Smooth muscle cell (in vitro differentiated cells): ENCODE data around the gene FKBP4. TPM values are rescaled to one million over a fixed set of nuclear protein-coding genes. Genes with fewer than 3 reads are reported as not detected.

ENCODE experiments used
- DNase-seq: peaks from one replicate; lab custom pipeline; 2025; ENCODE audit not compliant: unreplicated experiment; lab: John Stamatoyannopoulos, UW
- H2AFZ ChIP-seq: fragments of 200-600 bp; sonication (generic); 2 replicates; pipeline ENCODE4 v1.6.0; 2016; ENCODE audit warnings: antibody characterized with exemption, low read depth, mild to moderate bottlenecking
- H3F3A ChIP-seq: fragments of 200-600 bp; sonication (generic); 2 replicates; pipeline ENCODE4 v1.6.0; 2017; ENCODE audit warnings: antibody characterized with exemption, low read depth
- H3K27ac ChIP-seq: fragments of 200-600 bp; sonication (generic); 2 replicates; pipeline ENCODE4 v1.5.1; 2016; ENCODE audit warnings: low read depth, mild to moderate bottlenecking
- H3K27me3 ChIP-seq: fragments of 200-600 bp; sonication (generic); 2 replicates; pipeline ENCODE4 v1.6.1; 2016; ENCODE audit warnings: low read depth, mild to moderate bottlenecking
- H3K36me3 ChIP-seq: fragments of 200-600 bp; sonication (generic); 2 replicates; pipeline ENCODE4 v1.5.1; 2016; ENCODE audit warnings: low read depth
- H3K4me1 ChIP-seq: fragments of 200-600 bp; sonication (generic); 2 replicates; pipeline ENCODE4 v1.5.1; 2016; ENCODE audit warnings: low read depth
- H3K4me2 ChIP-seq: fragments of 200-600 bp; sonication (generic); 2 replicates; pipeline ENCODE4 v1.6.0; 2016; ENCODE audit warnings: mild to moderate bottlenecking
- H3K4me3 ChIP-seq: fragments of 200-600 bp; sonication (generic); 2 replicates; pipeline ENCODE4 v1.5.1; 2016; ENCODE audit warnings: mild to moderate bottlenecking
- H3K79me2 ChIP-seq: fragments of 200-600 bp; sonication (generic); 2 replicates; pipeline ENCODE4 v1.6.0; 2016; ENCODE audit warnings: low read depth, mild to moderate bottlenecking
- H3K9ac ChIP-seq: fragments of 200-600 bp; sonication (generic); 2 replicates; pipeline ENCODE4 v1.6.0; 2016; ENCODE audit warnings: low read depth
- H3K9me3 ChIP-seq: fragments of 200-600 bp; sonication (generic); replicated peaks from 2 replicates; pipeline ENCODE4 v1.5.1; 2016; ENCODE audit warnings: low read depth
- H4K20me1 ChIP-seq: fragments of 200-600 bp; sonication (generic); 2 replicates; pipeline ENCODE4 v1.6.0; 2016; ENCODE audit warnings: low read depth
- WGBS: methylation state at CpG from one replicate; pipeline ENCODE4 v1.1.7; 2016; ENCODE audit warnings: low lambda C conversion rate; 5-methylcytosine and 5-hydroxymethylcytosine counted together
- polyA plus RNA-seq: library from polyadenylated mRNA; unstranded; fragments of >200 nt; fragmentation: Nextera tagmentation; extraction: Ambion mirVana; gene quantifications from 2 replicates; pipeline ENCODE4 v1.2.1, GENCODE V29; 2016
- total RNA-seq: library from RNA; depleted of rRNA; stranded (reverse); fragments of >200 nt; gene quantifications from 2 replicates; pipeline ENCODE4 v1.2.3, GENCODE V29; 2014
- TF ChIP-seq, protein P1 (sequence below): fragments of 200-600 bp; sonication (generic); IDR thresholded peaks from 2 replicates; pipeline ENCODE4 v1.5.1; 2017; ENCODE audit warnings: borderline replicate concordance, mild to moderate bottlenecking, antibody characterized with exemption; ENCODE audit not compliant: insufficient read depth, poor library complexity, severe bottlenecking

The FKBP4 gene
- total and polyA plus RNA-seq, 2 experiments from 2014 or later, result 19.0 to 32.6 TPM

DNA sequence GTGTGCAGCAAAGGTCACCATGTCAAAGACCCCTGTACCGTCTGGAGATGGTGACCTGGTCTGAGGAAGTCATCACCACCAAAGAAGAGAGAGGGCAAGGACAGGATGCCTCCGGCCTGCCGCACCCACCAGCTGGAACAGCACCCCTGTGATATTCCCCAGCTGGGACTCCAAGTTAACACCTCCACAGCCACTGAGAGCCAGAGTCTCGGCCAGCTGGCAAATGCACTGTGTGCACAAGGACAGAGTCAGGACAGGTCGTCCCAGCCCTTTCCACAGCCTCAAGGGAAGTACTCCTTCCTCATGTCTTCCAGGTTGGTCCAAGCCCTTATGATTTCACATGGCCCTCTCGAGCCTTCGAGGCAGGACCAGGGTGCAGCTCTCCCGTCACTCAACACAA lies 19.3 kb upstream of the FKBP4 start:
- Histone ChIP-seq H3F3A (no peaks in the 10 kb centered on the region), H3K79me2 (no peaks in the 10 kb centered on the region), H3K27ac (no peak overlapping the region), H3K4me2 (no peak overlapping the region), H3K4me1 (peaks cover 4% of the 10 kb centered on the region), H3K27me3 (peaks cover 13% of the 10 kb centered on the region), H3K9ac (no peak overlapping the region), H4K20me1 (no peaks in the 10 kb centered on the region), H3K9me3 (no peaks in the 10 kb centered on the region), H3K36me3 (no peaks in the 10 kb centered on the region), H3K4me3 (no peak overlapping the region), H2AFZ (no peak overlapping the region)
- WGBS, result 92% methylated on average over 8 of the region's 8 CpGs
- TF ChIP-seq, protein P1, sequence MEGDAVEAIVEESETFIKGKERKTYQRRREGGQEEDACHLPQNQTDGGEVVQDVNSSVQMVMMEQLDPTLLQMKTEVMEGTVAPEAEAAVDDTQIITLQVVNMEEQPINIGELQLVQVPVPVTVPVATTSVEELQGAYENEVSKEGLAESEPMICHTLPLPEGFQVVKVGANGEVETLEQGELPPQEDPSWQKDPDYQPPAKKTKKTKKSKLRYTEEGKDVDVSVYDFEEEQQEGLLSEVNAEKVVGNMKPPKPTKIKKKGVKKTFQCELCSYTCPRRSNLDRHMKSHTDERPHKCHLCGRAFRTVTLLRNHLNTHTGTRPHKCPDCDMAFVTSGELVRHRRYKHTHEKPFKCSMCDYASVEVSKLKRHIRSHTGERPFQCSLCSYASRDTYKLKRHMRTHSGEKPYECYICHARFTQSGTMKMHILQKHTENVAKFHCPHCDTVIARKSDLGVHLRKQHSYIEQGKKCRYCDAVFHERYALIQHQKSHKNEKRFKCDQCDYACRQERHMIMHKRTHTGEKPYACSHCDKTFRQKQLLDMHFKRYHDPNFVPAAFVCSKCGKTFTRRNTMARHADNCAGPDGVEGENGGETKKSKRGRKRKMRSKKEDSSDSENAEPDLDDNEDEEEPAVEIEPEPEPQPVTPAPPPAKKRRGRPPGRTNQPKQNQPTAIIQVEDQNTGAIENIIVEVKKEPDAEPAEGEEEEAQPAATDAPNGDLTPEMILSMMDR, result no peak
- DNase-seq, result no peak

DNA sequence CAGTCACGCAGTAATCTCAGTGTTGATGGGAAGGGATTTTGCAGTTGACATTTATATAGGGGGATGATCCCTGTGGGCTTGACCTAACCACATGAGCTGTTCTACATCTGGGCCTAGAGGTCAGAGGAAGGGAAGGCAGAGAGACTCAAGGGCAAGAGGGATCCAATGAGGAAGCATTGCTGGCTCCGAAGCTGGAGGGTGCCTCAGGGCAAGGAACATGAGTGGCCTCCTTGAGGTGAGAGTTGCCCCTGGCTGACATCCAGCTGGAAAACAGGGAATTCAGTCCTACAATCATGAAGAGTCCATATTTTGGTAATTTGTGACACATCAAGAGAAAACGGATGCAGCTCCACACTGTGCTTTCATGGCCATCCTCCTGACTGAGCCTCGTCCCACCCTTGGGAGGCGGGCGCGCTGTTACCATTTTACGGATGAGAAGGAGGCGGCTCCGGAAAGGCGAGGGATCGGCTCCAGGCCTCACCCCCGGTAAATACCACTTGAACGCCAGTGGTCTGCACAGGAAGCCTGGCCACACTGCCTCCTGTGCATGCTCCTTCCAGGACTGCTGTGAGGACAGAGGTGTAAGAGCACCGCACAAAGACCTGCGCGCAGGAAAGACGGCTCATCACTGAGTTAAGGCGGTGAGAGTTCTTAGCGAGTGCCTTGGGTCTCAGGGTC lies 18.5 kb upstream of the FKBP4 start:
- DNase-seq, result no peak
- Histone ChIP-seq H3K4me1 (peaks cover 4% of the 10 kb centered on the region), H2AFZ (no peak overlapping the region), H3K4me3 (no peak overlapping the region), H3F3A (no peaks in the 10 kb centered on the region), H3K79me2 (no peaks in the 10 kb centered on the region), H3K9me3 (no peaks in the 10 kb centered on the region), H3K27me3 (peaks cover 13% of the 10 kb centered on the region), H3K27ac (no peak overlapping the region), H3K9ac (no peak overlapping the region), H3K36me3 (no peaks in the 10 kb centered on the region), H3K4me2 (no peak overlapping the region), H4K20me1 (no peaks in the 10 kb centered on the region)
- WGBS, result 90% methylated on average over 19 of the region's 20 CpGs
- TF ChIP-seq, protein P1, result no peak

DNA sequence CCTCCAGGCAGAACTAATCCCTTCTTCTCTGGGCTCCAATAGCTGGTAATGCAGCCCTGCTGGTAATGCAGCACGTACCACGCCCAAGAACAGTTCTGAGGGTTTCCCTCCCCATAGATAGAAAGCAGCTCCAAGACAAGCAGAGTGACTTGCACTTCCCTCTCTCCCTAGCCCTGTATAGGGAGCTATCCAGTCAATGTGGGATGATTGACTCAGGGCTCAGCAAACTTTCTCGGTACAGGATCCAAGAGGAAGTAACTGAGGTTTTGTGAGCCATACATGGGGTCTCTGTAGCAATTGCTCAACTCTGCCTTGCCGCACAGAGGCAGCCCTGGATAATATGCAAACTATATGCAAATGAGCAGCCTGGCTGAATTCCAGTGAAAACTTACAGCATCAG lies 15.5 kb upstream of the FKBP4 start:
- TF ChIP-seq, protein P1, result no peak
- Histone ChIP-seq H2AFZ (no peak overlapping the region), H3K4me1 (peaks cover 4% of the 10 kb centered on the region), H3K79me2 (no peaks in the 10 kb centered on the region), H3K9ac (no peak overlapping the region), H3F3A (no peaks in the 10 kb centered on the region), H3K27ac (no peak overlapping the region), H3K4me3 (no peak overlapping the region), H3K36me3 (no peaks in the 10 kb centered on the region), H4K20me1 (no peaks in the 10 kb centered on the region), H3K9me3 (no peaks in the 10 kb centered on the region), H3K4me2 (no peak overlapping the region), H3K27me3 (peaks cover 6% of the 10 kb centered on the region)
- WGBS, result 47% methylated on average over 4 of the region's 4 CpGs
- DNase-seq, result no peak
